GM18519 (cell line): ENCODE results near the gene LSS.
"Not testable (repeated sequence)": the region's sequence is repeated elsewhere in the genome, so short reads cannot be mapped to it uniquely, and the experiment has no call there.

Experiments used
- ATAC-seq: cut with Tn5 transposase; IDR thresholded peaks from one replicate; pipeline ENCODE4 v1.9.1; 2021; ENCODE audit warnings: mild to moderate bottlenecking, moderate library complexity; ENCODE audit not compliant: unreplicated experiment, low FRiP score

The LSS gene

GRCh38 chr21:46189213-46189958 lies 39.2 kb downstream of the LSS start:
- no peak for ATAC-seq

GRCh38 chr21:46188226-46189212 lies 40.1 kb downstream of the LSS start:
- ATAC-seq, result no peak

GRCh38 chr21:46187814-46188213 lies 40.8 kb downstream of the LSS start:
- ATAC-seq, result no peak

GRCh38 chr21:46187261-46187660 lies 41.3 kb downstream of the LSS start:
- no peak for ATAC-seq

GRCh38 chr21:46185716-46186115 lies 42.9 kb downstream of the LSS start:
- ATAC-seq, result no peak

- ATAC-seq, result no peak
These were observed 43.7 kb downstream of the LSS start for GRCh38 chr21:46184625-46185555.

GRCh38 chr21:46183910-46184624 lies 44.5 kb downstream of the LSS start, which contains the start of gene SPATC1L:
Gene SPATC1L, minus strand, starts transcription at chr21:46184459. Its CDS starts 1,643 bp downstream, at chr21:46182816.
- ATAC-seq, result no peak

GRCh38 chr21:46183337-46183909 lies 45.2 kb downstream of the LSS start:
- ATAC-seq, result not testable (repeated sequence)

GRCh38 chr21:46182548-46183336 lies 45.8 kb downstream of the LSS start:
- ATAC-seq, result no peak

GRCh38 chr21:46181953-46182547 lies 46.5 kb downstream of the LSS start:
- no peak for ATAC-seq

GRCh38 chr21:46181436-46181835 lies 47.1 kb downstream of the LSS start:
- no peak for ATAC-seq

GRCh38 chr21:46180778-46181391 lies 47.7 kb downstream of the LSS start:
- no peak for ATAC-seq

- no peak for ATAC-seq
These were observed 48.4 kb downstream of the LSS start for GRCh38 chr21:46180079-46180722.

- no peak for ATAC-seq
These were observed 48.9 kb downstream of the LSS start for GRCh38 chr21:46179708-46180078.

- ATAC-seq, result no peak
These were observed 49.6 kb downstream of the LSS start for GRCh38 chr21:46178961-46179360.

GRCh38 chr21:46176443-46177129 lies 52.0 kb downstream of the LSS start:
- not testable (repeated sequence) for ATAC-seq

GRCh38 chr21:46173573-46173972 lies 55.0 kb downstream of the LSS start:
- ATAC-seq, result no peak
